Fibroblast of lung (primary cell): ENCODE measurements around the gene LHFPL6. TPM values are rescaled to one million over a fixed set of nuclear protein-coding genes. Genes with fewer than 3 reads are reported as not detected.

ENCODE experiments used
- DNase-seq, 2 donors: peaks; one replicate each; pipeline versions ENCODE4 v3.0.0 to v3.0.0-alpha.2; 2010; ENCODE audit warnings: low read depth in 2 of 2
- H2AFZ ChIP-seq: 2 replicates; pipeline ENCODE4 v1.5.1; 2012; ENCODE audit warnings: low read length, control low read depth, inconsistent platforms
- H3K27ac ChIP-seq: 2 replicates; pipeline ENCODE4 v1.5.1; 2011; ENCODE audit warnings: low read length, control low read depth; ENCODE audit not compliant: insufficient read depth
- H3K27me3 ChIP-seq: 2 replicates; pipeline ENCODE4 v1.5.1; 2011; ENCODE audit warnings: mild to moderate bottlenecking, low read length; ENCODE audit not compliant: control insufficient read depth, insufficient read depth
- H3K36me3 ChIP-seq: 2 replicates; pipeline ENCODE4 v1.5.1; 2011; ENCODE audit warnings: low read length; ENCODE audit not compliant: control insufficient read depth, insufficient read depth
- H3K4me1 ChIP-seq: 2 replicates; pipeline ENCODE4 v1.5.1; 2011; ENCODE audit warnings: low read length; ENCODE audit not compliant: control insufficient read depth, insufficient read depth; ENCODE audit errors: extremely low read depth
- H3K4me2 ChIP-seq: 2 replicates; pipeline ENCODE4 v1.5.1; 2011; ENCODE audit warnings: low read length, control low read depth; ENCODE audit not compliant: insufficient read depth; ENCODE audit errors: extremely low read depth
- H3K4me3 ChIP-seq, 4 experiments: fragments of 200-600 bp in 1 of 4; sonication (generic) in 1 of 4; replicated peaks in 1 of 4; 2 replicates each; pipeline ENCODE4 v1.5.1; 2011 to 2016; ENCODE audit warnings: low read length in 4 of 4, low read depth in 3 of 4, mild to moderate bottlenecking in 3 of 4, control low read depth in 2 of 4, inconsistent platforms in 1 of 4, mixed read lengths in 1 of 4; ENCODE audit not compliant: insufficient read depth in 1 of 4; ENCODE audit errors: control extremely low read depth in 1 of 4
- H3K79me2 ChIP-seq: 2 replicates; pipeline ENCODE4 v1.5.1; 2012; ENCODE audit warnings: mild to moderate bottlenecking, low read length, inconsistent platforms; ENCODE audit not compliant: control insufficient read depth, insufficient read depth
- H3K9ac ChIP-seq: 2 replicates; pipeline ENCODE4 v1.5.1; 2011; ENCODE audit warnings: mild to moderate bottlenecking, low read length, control low read depth; ENCODE audit not compliant: insufficient read depth
- H3K9me3 ChIP-seq: 2 replicates; pipeline ENCODE4 v1.5.1; 2012; ENCODE audit warnings: low read depth, low read length; ENCODE audit not compliant: control insufficient read depth, insufficient read depth
- H4K20me1 ChIP-seq: 2 replicates; pipeline ENCODE4 v1.5.1; 2011; ENCODE audit warnings: low read length; ENCODE audit not compliant: control insufficient read depth, insufficient read depth; ENCODE audit errors: extremely low read depth
- CTCF ChIP-seq, 2 donors: IDR thresholded peaks in 1 of 2; conservative IDR thresholded peaks in 1 of 2; 1 replicate in 1 of 2; 2 replicates in 1 of 2; pipeline ENCODE4 v1.5.1; 2011 to 2012; ENCODE audit warnings: low read length in 2 of 2, control low read depth in 1 of 2, inconsistent platforms in 1 of 2, low read depth in 1 of 2, mild to moderate bottlenecking in 1 of 2
- EZH2 ChIP-seq: IDR thresholded peaks from 2 replicates; pipeline ENCODE4 v1.5.1; 2012; ENCODE audit warnings: low read length, control low read depth, mild to moderate bottlenecking; ENCODE audit errors: missing control alignments
- polyA plus RNA-seq, 2 donors: library from polyadenylated mRNA; depleted of rRNA in 1 of 2; stranded (reverse) in 1 of 2; unstranded in 1 of 2; fragments of >200 nt; gene quantifications; 2 replicates each; pipeline ENCODE4 v1.2.1, GENCODE V29; 2011 to 2012; ENCODE audit warnings: missing spikeins in 1 of 2
- total RNA-seq: library from RNA; depleted of rRNA; stranded (reverse); fragments of >200 nt; gene quantifications from 2 replicates; pipeline ENCODE4 v1.2.1, GENCODE V29; 2014

LHFPL6 gene
- total and polyA plus RNA-seq, 2 donors (not counting 1 experiment from before 2014, with no cell fraction given) = 42.4 to 86.8 TPM

GRCh38 chr13:39505151-39505550 lies 97.8 kb downstream of the LHFPL6 start:
- H2AFZ ChIP-seq = no peak overlapping the region
- H3K9ac ChIP-seq = no peak overlapping the region
- H3K4me3 ChIP-seq = no peak overlapping the region
- H4K20me1 ChIP-seq = no peaks in the 10 kb centered on the region
- TF ChIP-seq CTCF (conservative IDR thresholded peaks at IDR 0.05 in 1 of 2, IDR thresholded peaks at IDR 0.05 in 1 of 2; ENCODE audit: low read depth in 1 of 2, low read length in 2 of 2) = no peak
- TF ChIP-seq EZH2 = no peak
- H3K36me3 ChIP-seq = no peaks in the 10 kb centered on the region
- no peak for DNase-seq
- no peaks in the 10 kb centered on the region for H3K27me3 ChIP-seq
- H3K9me3 ChIP-seq = no peaks in the 10 kb centered on the region
- no peak overlapping the region for H3K4me2 ChIP-seq
- H3K79me2 ChIP-seq = no peaks in the 10 kb centered on the region
- peaks cover 3% of the 10 kb centered on the region for H3K4me1 ChIP-seq
- no peak overlapping the region for H3K27ac ChIP-seq

DNA sequence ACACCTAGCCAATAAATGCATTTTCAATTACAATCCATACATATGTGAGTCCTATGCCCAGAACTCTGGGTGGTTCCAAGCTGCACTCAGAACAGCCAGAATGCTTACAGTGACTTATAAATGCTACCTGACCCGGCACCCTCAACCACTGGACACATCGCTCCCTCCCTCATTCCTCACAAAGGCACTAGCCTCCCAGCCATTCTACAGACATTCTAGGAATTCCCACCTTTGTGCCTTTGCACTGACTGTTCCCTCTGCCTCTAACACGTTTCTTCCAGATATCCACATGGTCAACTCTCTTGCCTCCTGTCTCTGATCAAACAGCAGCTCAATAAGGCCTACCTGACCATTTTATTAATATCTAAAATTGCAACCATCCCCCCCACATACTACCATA lies 99.9 kb downstream of the LHFPL6 start:
- DNase-seq = no peak
- Histone ChIP-seq H3K4me3 (no peak overlapping the region), H2AFZ (no peak overlapping the region), H3K36me3 (no peaks in the 10 kb centered on the region), H3K27me3 (no peaks in the 10 kb centered on the region), H3K9me3 (no peaks in the 10 kb centered on the region), H4K20me1 (no peaks in the 10 kb centered on the region), H3K9ac (no peak overlapping the region), H3K79me2 (no peaks in the 10 kb centered on the region), H3K4me1 (peaks cover 3% of the 10 kb centered on the region), H3K27ac (no peak overlapping the region), H3K4me2 (no peak overlapping the region)
- TF ChIP-seq EZH2 (no peak), CTCF (conservative IDR thresholded peaks at IDR 0.05 in 1 of 2, IDR thresholded peaks at IDR 0.05 in 1 of 2; ENCODE audit: low read depth in 1 of 2, low read length in 2 of 2) (no peak)

DNA sequence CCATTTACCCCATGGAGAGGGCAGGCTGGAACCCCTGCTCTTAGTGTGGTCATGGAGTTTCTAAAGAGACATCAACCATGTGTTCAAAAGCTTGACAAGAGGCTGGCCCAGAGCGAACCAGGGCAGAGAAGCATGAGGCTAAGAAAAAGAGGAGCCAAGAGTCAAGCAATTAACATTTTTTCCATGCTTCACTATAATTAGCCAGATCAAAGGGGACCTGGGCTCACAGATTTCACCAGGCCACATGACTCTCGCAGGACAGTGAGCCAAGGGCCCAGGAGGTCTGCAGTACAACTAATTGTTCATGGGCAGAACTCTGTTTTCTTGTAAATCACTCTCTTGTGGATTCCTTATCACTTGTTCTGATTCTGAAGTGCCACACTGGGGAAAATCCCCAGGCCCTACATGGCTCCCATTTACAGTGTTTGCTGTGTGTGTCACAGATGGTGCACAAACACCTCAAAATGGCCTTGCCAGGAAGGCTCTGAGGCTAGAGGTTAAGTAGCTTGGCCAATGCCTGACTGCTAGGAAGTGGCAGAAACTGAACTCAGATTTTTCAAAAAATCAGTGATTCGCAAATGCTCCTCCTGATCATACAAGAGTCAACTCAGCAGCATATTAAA lies 101.2 kb downstream of the LHFPL6 start:
- Histone ChIP-seq H3K27me3 (no peaks in the 10 kb centered on the region), H3K36me3 (no peaks in the 10 kb centered on the region), H4K20me1 (no peaks in the 10 kb centered on the region), H3K4me1 (no peaks in the 10 kb centered on the region), H3K9ac (no peak overlapping the region), H3K4me3 (no peak overlapping the region), H3K27ac (no peak overlapping the region), H3K4me2 (no peak overlapping the region), H3K79me2 (no peaks in the 10 kb centered on the region), H3K9me3 (no peaks in the 10 kb centered on the region), H2AFZ (no peak overlapping the region)
- TF ChIP-seq CTCF (conservative IDR thresholded peaks at IDR 0.05 in 1 of 2, IDR thresholded peaks at IDR 0.05 in 1 of 2; ENCODE audit: low read depth in 1 of 2, low read length in 2 of 2) (no peak), EZH2 (no peak)
- peak in 1 of 2 donors; percentile 20 for DNase-seq
